ENCODE data around the gene TTC27.

GRCh38 chr2:32688541-32688940 is 60.7 kb downstream of the TTC27 start:
- TF ChIP-seq CTCF (IDR thresholded peaks at IDR 0.05) (no peak), POLR2A (IDR thresholded peaks at IDR 0.05) (no peak)

Measured in lower leg skin (tissue), 3 donors.